Gastrocnemius medialis (tissue), 4 donors: ENCODE measurements around the gene PYGB. TPM values are rescaled to one million over a fixed set of nuclear protein-coding genes. Genes with fewer than 3 reads are reported as not detected.

Source experiments
- ATAC-seq, 2 donors: fragments of 150-250 bp; one replicate each; pipeline ENCODE4 v1.9.1; 2016
- DNase-seq, 2 donors: peaks; one replicate each; pipeline ENCODE4 v3.0.0-alpha.2; 2019
- H3K27ac ChIP-seq, 4 donors: fragments of 200-600 bp; sonication (generic); 1 replicate in 1 of 4; 2 replicates in 3 of 4; pipeline ENCODE4 v1.5.1; 2016 to 2018; ENCODE audit warnings: mild to moderate bottlenecking in 2 of 4, moderate library complexity in 1 of 4
- H3K27me3 ChIP-seq, 3 donors: fragments of 200-600 bp; sonication (generic) in 2 of 3; 1 replicate in 1 of 3; 2 replicates in 2 of 3; pipeline versions ENCODE4 v1.5.1 to v1.6.0; 2016 to 2019; ENCODE audit warnings: mild to moderate bottlenecking in 1 of 3, moderate library complexity in 1 of 3
- H3K36me3 ChIP-seq, 2 donors: fragments of 200-600 bp; sonication (generic) in 1 of 2; one replicate each; pipeline ENCODE4 v1.5.1; 2017 to 2018
- H3K4me1 ChIP-seq, 2 donors: fragments of 200-600 bp; sonication (generic) in 1 of 2; one replicate each; pipeline ENCODE4 v1.5.1; 2016 to 2017; ENCODE audit warnings: mild to moderate bottlenecking in 2 of 2
- H3K4me3 ChIP-seq, 4 donors: fragments of 200-600 bp; sonication (generic) in 3 of 4; 1 replicate in 1 of 4; 2 replicates in 3 of 4; pipeline ENCODE4 v1.5.1; 2016 to 2019; ENCODE audit warnings: mild to moderate bottlenecking in 2 of 4
- H3K9me3 ChIP-seq, 3 donors: fragments of 200-600 bp; sonication (generic) in 2 of 3; 1 replicate in 1 of 3; 2 replicates in 2 of 3; pipeline ENCODE4 v1.5.1; 2016 to 2019
- CTCF ChIP-seq, 5 experiments: fragments of 450-650 bp in 3 of 5; fragments of 200-600 bp in 2 of 5; sonication (generic) in 2 of 5; IDR thresholded peaks in 4 of 5; conservative IDR thresholded peaks in 1 of 5; 1 replicate in 4 of 5; 2 replicates in 1 of 5; pipeline ENCODE4 v1.5.1; 2016 to 2019; ENCODE audit warnings: antibody characterized with exemption in 5 of 5, mild to moderate bottlenecking in 3 of 5, moderate library complexity in 3 of 5
- POLR2A ChIP-seq, 2 donors: fragments of 450-650 bp; IDR thresholded peaks; one replicate each; pipeline ENCODE4 v1.6.1; 2017; ENCODE audit warnings: antibody characterized with exemption in 2 of 2, mild to moderate bottlenecking in 2 of 2, moderate library complexity in 2 of 2
- in situ Hi-C, 4 donors: fragments of 200-750 bp; cut with MboI; loops; one replicate each; pipeline versions ENCODE4 v1.15.0 to v1.8.0; 2017; ENCODE audit warnings: low sequenced_read_pairs in 4 of 4
- intact Hi-C: fragments of 100-400 bp; cut with DNase I; formaldehyde crosslinking; loops from one replicate; pipeline ENCODE4 v1.15.1; 2023; ENCODE audit warnings: low total_unique reads
- total RNA-seq, 4 donors: library from RNA; depleted of rRNA; stranded (reverse); fragments of >200 nt; gene quantifications; one replicate each; pipeline versions ENCODE4 v1.1.0 to v1.2.3, GENCODE V29; 2016

PYGB gene
- total RNA-seq, 4 donors from 2014 or later: 13.6 to 50.7 (median 27.0) TPM

- DNase-seq: no peak
- Histone ChIP-seq H3K27me3 (no peaks in the 10 kb centered on the region), H3K4me1 (no peaks in the 10 kb centered on the region), H3K9me3 (no peaks in the 10 kb centered on the region), H3K36me3 (peaks cover 0 to 52% of the 10 kb centered on the region in 2 donors), H3K27ac (no peak overlapping the region), H3K4me3 (no peak overlapping the region)
- no peak for TF ChIP-seq CTCF (IDR thresholded peaks at IDR 0.05 in 4 of 5, conservative IDR thresholded peaks at IDR 0.05 in 1 of 5)
- TF ChIP-seq POLR2A (IDR thresholded peaks at IDR 0.05): no peak
- in situ Hi-C loops (loop anchor here in 1 of 4 donors (25.0 kb wide), 1 partner anchor 224 kb away; the partner anchor contains the start of gene APMAP), intact Hi-C loops (no loop called here)
- ATAC-seq: no peak
Measured at GRCh38 chr20:25211273-25211672, 36.6 kb upstream of the PYGB start.

GRCh38 chr20:25212242-25212641 lies 35.6 kb upstream of the PYGB start:
- Histone ChIP-seq H3K4me3 (no peak overlapping the region), H3K4me1 (no peaks in the 10 kb centered on the region), H3K9me3 (no peaks in the 10 kb centered on the region), H3K27me3 (no peaks in the 10 kb centered on the region), H3K27ac (no peak overlapping the region), H3K36me3 (peaks cover 2 to 62% of the 10 kb centered on the region in 2 donors)
- DNase-seq (no peak), ATAC-seq (no peak)
- intact Hi-C loops: no loop called here
- TF ChIP-seq POLR2A (IDR thresholded peaks at IDR 0.05) (no peak), CTCF (IDR thresholded peaks at IDR 0.05 in 4 of 5, conservative IDR thresholded peaks at IDR 0.05 in 1 of 5) (no peak)
- in situ Hi-C loops: loop anchor here in 1 of 4 donors (25.0 kb wide), 1 partner anchor 225 kb away; the partner anchor contains the start of gene APMAP

- Histone ChIP-seq H3K27ac (no peak overlapping the region), H3K4me1 (no peaks in the 10 kb centered on the region), H3K27me3 (no peaks in the 10 kb centered on the region), H3K9me3 (no peaks in the 10 kb centered on the region), H3K36me3 (peaks cover 2 to 73% of the 10 kb centered on the region in 2 donors), H3K4me3 (no peak overlapping the region)
- no peak for DNase-seq
- in situ Hi-C loops: loop anchor here in 1 of 4 donors (25.0 kb wide), 1 partner anchor 226 kb away; the partner anchor contains the start of gene APMAP
- intact Hi-C loops: no loop called here
- TF ChIP-seq CTCF (IDR thresholded peaks at IDR 0.05 in 4 of 5, conservative IDR thresholded peaks at IDR 0.05 in 1 of 5) (no peak), POLR2A (IDR thresholded peaks at IDR 0.05) (no peak)
- no peak for ATAC-seq
Measured at GRCh38 chr20:25213566-25214425, 34.1 kb upstream of the PYGB start.

GRCh38 chr20:25214426-25214790 lies 33.5 kb upstream of the PYGB start:
- in situ Hi-C loops: loop anchor here in 1 of 4 donors (25.0 kb wide), 1 partner anchor 227 kb away; the partner anchor contains the start of gene APMAP

More at GRCh38 chr20:25214426-25214790, 33.5 kb upstream of the PYGB start:
- no peak for TF ChIP-seq POLR2A (IDR thresholded peaks at IDR 0.05)
- no peak for TF ChIP-seq CTCF (IDR thresholded peaks at IDR 0.05 in 4 of 5, conservative IDR thresholded peaks at IDR 0.05 in 1 of 5)
- DNase-seq: no peak
- Histone ChIP-seq H3K27ac (no peak overlapping the region), H3K9me3 (no peaks in the 10 kb centered on the region), H3K4me3 (no peak overlapping the region), H3K4me1 (no peaks in the 10 kb centered on the region), H3K27me3 (no peaks in the 10 kb centered on the region), H3K36me3 (peaks cover 2 to 74% of the 10 kb centered on the region in 2 donors)
- intact Hi-C loops: no loop called here
- no peak for ATAC-seq
